Stimulated activated CD4-positive, alpha-beta T cell treated with anti-CD3 and anti-CD28 coated beads, Interleukin-4, amount 100 ng/mL, for 24 hours (primary cell): ENCODE results near the gene PKP4.

Experiments used
- DNase-seq: peaks from one replicate; pipeline ENCODE4 v3.0.0-alpha.2; 2020

The PKP4 gene

DNA sequence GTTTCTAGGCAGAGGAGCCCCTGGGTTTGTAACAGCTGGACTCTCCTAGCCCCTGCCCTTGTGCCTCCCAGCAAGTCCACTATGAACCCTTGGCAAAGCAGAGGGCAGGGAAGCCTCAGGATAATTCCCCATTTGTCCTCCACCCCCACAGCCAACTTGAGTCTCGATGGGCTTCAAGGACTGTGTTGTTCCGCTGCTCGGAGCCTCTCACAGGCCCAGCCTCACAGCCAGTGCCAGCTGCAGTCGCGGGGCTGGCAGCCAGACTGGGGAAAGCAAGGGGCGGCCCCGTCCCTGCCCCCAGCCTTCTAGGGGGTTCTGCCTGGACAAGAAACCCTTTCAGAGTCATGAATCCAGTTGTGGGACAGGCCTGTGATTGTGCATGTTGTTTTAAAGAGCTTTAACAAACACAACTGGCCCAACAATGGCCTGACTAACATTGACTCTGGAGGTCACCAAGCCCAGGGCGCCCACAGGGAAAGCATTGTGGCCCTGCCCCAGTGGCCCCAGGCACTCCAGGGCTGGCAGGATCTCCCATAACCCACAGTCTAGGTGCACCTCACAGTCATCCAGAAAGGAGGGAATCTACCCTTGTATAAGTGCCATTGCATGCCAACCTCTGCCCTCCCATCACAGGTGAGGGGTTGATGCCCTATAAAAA lies 266.6 kb downstream of the PKP4 start:
- DNase-seq: no peak

DNA sequence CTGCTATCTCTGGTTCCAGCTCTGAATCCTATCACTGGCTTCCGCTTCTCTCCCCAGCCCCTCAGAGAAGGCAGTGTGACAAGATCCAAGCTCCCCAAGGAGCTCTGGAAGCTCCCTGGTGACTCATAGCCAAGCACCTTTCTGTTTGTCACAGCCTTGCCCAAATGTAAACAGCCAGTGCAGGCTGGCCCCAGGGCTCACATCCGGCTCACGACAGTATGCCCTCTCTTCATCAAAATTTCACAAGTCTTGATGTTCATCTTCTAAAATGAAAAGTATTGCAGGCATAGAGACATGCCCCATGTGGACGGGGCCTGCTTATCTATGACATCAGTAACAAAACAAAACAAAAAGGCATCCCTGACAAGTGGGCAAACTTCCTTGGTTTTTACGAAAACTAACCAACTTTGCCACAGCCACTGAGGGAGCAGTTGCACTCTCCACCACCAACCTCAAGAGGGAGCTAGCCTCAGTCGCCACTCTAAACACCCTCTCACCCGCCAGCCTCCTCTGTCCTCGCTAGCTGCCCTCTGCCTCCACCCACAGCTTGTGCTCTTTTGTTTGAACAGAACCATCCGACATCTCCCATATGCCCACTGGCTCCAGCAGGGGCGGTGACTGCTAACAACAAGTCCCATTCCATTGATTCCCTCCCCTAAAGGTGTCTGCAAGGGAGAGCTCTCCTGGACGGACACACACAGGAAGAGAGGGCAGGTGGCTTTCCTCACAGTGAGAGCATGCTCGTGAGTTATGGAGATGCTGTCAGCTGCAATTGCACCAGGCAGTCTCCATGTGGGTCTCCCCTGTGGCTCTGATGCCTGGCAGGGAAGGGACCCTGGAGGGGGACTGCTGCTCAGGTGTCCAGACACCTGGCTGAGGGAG lies 267.4 kb downstream of the PKP4 start:
- DNase-seq: no peak

DNA sequence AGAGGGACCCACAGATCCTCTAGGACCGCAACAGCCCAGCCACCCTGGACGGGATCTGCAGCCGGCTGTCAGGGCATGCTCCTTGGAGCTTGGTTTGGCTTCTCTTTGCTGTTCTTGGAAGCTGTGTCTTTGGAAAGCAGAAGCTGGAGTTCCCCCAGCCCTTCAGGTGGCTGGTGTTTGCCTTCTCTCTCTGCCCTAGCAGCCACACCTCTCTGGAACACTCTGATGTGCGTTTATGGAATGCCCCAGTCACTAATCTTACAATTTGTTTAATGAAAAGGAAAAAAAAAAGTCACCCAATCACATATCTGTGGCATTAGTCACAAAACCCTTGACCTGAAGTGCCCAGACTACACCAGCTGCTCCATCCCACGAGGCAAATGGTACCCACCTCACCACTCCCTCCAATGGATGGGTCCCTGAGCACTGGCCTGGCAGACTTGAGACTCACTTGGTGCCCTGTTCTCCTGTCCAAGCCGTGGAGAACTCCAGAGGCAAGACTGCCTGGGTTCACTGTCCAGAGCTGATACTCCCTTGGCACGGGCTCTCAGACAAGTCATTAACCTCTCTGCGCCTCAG lies 268.1 kb downstream of the PKP4 start:
- no peak for DNase-seq

DNA sequence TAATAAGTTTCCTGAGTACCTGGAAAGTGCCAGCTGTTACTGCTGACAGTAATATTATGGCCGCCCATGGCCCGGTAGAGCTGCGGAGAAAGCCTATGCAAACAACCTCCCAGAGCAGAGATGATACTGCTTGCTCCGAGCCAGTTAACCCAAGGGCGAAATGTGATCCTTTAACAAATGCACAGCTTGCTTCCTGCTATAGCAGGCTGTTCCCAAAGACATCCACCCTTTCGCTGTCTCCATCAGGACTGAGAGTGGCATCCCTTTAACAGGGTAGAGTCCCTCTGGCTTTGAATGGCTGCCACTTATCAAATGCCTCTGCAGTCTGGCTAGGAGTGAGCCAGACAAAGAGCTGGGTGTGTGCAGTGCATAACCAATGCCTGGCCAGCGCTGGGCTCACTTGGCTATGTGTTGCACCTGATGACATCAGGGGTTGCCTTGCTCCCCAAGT lies 268.7 kb downstream of the PKP4 start:
- DNase-seq: no peak

DNA sequence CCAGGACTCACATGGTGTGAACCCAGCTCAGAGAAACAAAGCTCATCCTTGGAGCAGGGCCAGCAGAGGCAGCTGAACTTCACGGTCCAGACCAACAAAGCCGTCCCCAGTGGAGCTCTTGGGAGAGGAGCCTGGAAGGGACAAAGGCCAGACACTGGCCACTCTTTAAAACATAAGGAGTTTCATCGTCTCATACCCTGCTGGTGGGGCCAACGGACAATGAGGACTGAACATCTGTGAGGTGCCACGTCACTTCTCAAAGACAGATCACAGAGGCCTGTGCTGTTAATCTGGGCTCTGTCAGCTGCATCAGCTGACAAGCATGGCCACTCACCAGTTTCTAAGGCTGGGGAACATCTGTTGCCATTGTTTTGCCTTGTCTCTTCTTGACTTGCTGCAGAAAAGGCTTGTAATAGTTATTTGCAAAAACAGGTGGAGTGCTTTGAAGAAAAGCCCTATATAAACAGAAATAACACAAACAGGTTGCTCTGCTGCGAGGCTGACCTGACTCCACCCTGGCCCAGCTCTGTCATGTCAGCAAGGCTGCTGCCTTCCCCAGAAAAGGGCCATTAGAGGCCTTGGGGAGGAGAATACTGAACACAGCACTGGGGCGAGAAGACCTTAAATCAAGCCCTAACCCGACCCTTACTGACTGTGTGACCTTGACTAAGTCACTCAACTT lies 270.3 kb downstream of the PKP4 start:
- no peak for DNase-seq

DNA sequence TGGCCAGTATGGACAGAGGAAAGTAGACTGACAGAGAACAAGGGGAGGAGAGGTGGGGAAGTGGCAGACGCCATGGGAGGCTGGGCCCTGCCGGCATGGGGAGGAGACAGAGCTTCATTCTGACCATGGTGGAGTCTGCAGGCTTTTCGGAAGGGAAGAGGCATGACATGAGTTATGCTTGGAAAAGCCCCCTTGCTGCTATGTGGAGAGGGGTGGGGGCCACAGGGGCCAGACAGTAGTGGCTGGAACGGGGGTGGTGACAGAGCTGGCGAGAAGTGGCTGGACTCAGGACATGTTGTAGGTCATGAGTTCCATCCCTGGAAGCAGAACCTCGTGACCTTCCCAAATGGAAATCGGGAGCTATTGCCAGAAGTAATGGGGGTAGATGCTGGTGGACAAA lies 271.7 kb downstream of the PKP4 start:
- no peak for DNase-seq

DNA sequence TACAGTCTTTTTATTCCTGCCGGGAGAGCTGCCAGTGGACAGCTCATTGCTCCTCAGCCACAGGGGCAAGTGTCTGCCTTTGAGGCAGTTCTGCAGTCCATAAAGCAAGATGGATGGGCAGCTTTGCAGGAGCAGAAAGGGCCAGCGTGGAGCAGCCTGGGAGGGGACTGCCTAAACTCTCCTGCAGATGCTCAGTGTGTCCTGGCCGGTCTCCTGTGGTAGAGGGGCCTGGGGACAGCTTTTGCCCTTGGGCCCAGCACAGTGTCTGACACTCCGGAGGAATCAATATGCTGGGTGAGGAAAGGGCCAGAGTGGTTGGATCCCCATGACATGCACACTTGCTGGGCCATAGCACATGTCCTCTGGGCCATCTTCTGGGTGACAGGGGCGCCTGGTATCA lies 272.7 kb downstream of the PKP4 start:
- no peak for DNase-seq

DNA sequence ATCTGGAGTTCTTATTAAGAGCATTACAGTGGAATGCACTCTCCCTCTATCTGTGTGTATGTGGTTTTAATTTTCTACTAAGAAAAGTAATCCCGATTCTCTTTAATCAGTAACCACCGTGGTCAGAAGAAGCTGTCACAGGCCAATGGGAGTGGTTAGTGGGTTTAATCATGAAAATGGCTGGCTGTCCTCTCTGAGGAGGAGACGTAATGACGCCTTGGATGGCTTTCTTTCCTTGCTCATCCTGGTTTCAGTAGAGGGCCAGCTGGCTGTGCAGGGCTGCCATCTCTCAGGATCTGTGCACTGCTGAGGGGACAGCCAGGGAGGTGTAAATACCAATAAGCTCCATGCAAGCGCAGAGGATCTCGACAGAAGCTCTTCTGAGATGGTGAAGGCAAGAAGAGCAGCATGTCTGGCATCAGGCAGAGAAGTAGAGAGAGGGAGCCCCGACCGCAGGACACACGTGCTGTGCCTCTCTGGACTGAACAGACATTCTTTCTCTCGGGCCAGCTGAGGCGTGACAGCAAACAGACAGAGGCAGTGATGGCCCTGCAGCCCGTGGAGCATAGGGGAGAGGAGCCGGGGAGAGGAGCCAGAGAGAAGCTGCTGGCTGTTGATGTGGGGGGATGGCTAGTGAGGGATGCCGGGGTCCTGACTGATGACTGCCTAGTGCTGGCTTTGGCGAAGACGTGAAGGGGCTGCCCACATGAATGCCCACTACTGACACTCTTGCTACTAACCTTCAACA lies 273.3 kb downstream of the PKP4 start:
- DNase-seq: no peak

DNA sequence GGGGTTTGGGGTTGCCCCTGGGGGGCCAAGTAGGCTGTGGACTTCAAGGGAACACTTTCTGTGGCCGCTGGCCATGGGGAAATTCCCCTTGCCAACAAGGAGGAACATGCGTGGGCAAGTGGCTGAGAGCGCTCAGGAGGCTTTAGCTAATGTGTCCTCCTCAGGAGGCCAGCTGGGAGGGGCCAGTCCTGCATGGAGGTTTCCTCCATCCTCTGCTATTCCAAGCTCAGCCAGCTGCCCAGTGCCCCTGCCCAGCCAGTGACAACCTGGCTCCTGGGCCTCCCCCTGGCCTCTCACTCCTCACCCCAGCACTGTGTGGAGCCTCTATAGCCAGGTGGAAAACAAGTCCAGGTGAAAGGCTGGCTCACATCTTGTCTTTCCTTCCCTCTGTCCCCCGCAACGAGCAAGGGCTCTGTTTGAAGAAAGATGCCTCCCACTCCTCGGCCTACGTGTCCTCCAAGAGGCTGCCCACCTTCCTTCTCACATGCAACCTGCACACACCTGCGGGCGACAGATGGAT lies 273.9 kb downstream of the PKP4 start:
- DNase-seq: no peak

DNA sequence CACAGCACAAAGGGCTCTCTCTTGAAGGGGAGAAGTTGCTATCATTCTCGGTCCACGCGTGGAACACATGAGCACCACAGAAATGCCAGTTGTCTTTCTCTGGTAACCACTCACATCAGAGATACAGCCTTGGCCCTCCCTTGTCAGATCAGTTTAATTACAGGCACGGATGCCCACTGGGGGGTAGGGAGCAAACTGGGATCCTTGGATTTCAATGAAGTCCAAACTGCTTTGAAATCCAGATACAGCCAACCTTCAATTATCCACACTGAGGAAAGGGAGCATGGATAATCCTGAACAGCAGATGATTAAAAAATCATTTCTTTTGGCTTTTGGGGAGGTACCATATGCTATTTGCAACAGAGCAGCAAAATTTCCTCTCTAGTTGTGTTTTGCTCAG lies 274.6 kb downstream of the PKP4 start:
- no peak for DNase-seq
